ENCODE measurements around the gene LMCD1. TPM values are rescaled to one million over a fixed set of nuclear protein-coding genes. Genes with fewer than 3 reads are reported as not detected.

Gene LMCD1
- polyA plus RNA-seq, 2 of the 4 experiments (the other 2 are of a cell fraction): 64.3 to 85.4 TPM

GRCh38 chr3:8503461-8503860 lies 1.8 kb downstream of the LMCD1 start:
- TF ChIP-seq FOSL2 (IDR thresholded peaks at IDR 0.05): no peak
- peak; percentile 70 for TF ChIP-seq FOSL2 (CRISPR knock-in tag; IDR thresholded peaks at IDR 0.05)
- TF ChIP-seq CHD2 (IDR thresholded peaks at IDR 0.05; ENCODE audit: low read length, partially characterized antibody): no peak
- TF ChIP-seq EP300 (IDR thresholded peaks at IDR 0.05): no peak
- TF ChIP-seq RAD21 (conservative IDR thresholded peaks at IDR 0.05 in 1 of 2, IDR thresholded peaks at IDR 0.05 in 1 of 2): 0 out of 5 replicates have a peak, but pooled peaks of 1 of the 2 experiments have one; percentile 15
- TF ChIP-seq MAX (IDR thresholded peaks at IDR 0.05): peak; percentile 38; the same call in 1 of the 2 replicates
- 0% methylated on average over 1 of the region's 1 CpG for WGBS (ENCODE audit: missing lambda C conversion rate)
- H3K4me1 ChIP-seq: peaks cover 73% of the 10 kb centered on the region
- ChIA-PET POLR2A (interaction anchor here (4.1 to 11.5 kb wide), 2 partner anchors 46 to 59 kb away, joined by 29 to 194 read pairs; no protein-coding TSS in a partner anchor), CTCF (interaction anchor here (0.9 to 12.1 kb wide), 6 partner anchors 26 to 119 kb away, joined by 3 to 121 read pairs (median 4); no protein-coding TSS in a partner anchor)
- DNase-seq (ENCODE audit: low read depth in 1 of 2, low spot score in 1 of 2) (peak in 1 of 2 experiments; percentile 57), FAIRE-seq (no peak), ATAC-seq (peak in 1 of 2 experiments; percentile 24; a peak in 3 of 6 replicates)
- H3K9me3 ChIP-seq: no peaks in the 10 kb centered on the region
- H3K27ac ChIP-seq: peak overlapping the region; percentile 80 to 88
- H3K4me2 ChIP-seq: peak overlapping the region; percentile 98
- peak overlapping the region; percentile 45 for H3K4me3 ChIP-seq

- TF ChIP-seq RAD21 (conservative IDR thresholded peaks at IDR 0.05 in 1 of 2, IDR thresholded peaks at IDR 0.05 in 1 of 2) (0 out of 5 replicates have a peak, but pooled peaks of 1 of the 2 experiments have one; percentile 2), HEYL (CRISPR knock-in tag; IDR thresholded peaks at IDR 0.05) (no peak)
- DNase-seq (ENCODE audit: low read depth in 1 of 2, low spot score in 1 of 2): peak in 1 of 2 experiments; percentile 42
- peak in 1 of 2 experiments; percentile 4; a peak in 3 of 6 replicates for ATAC-seq
- H3K4me1 ChIP-seq: peaks cover 79% of the 10 kb centered on the region
- POLR2A ChIA-PET: interaction anchor here (4.1 to 11.5 kb wide), 2 partner anchors 46 to 60 kb away, joined by 29 to 194 read pairs; no protein-coding TSS in a partner anchor
- FAIRE-seq: no peak
- CTCF ChIA-PET: interaction anchor here (0.8 to 12.1 kb wide), 6 partner anchors 28 to 118 kb away, joined by 3 to 121 read pairs (median 4); no protein-coding TSS in a partner anchor
- H3K4me2 ChIP-seq: peak overlapping the region; percentile 98
- H3K4me3 ChIP-seq: peak overlapping the region; percentile 45
- H3K9me3 ChIP-seq: no peaks in the 10 kb centered on the region
- peak overlapping the region; percentile 80 to 88 for H3K27ac ChIP-seq
- 53% methylated on average over 8 of the region's 8 CpGs for WGBS (ENCODE audit: missing lambda C conversion rate)
These were observed 2.4 kb downstream of the LMCD1 start for GRCh38 chr3:8503871-8504610.

GRCh38 chr3:8504611-8504973 lies 3.0 kb downstream of the LMCD1 start:
- peak overlapping the region; percentile 80 to 88; a peak in 4 of 6 replicates for H3K27ac ChIP-seq
- FAIRE-seq (no peak), ATAC-seq (no peak), DNase-seq (ENCODE audit: low read depth in 1 of 2, low spot score in 1 of 2) (no peak)
- ChIA-PET CTCF (interaction anchor here (0.8 to 12.1 kb wide), 4 partner anchors 27 to 118 kb away, joined by 3 to 121 read pairs (median 4); no protein-coding TSS in a partner anchor), POLR2A (interaction anchor here (11.5 kb wide), 1 partner anchor 61 kb away, joined by 194 read pairs; no protein-coding TSS in a partner anchor)
- no peak for TF ChIP-seq USF2 (IDR thresholded peaks at IDR 0.05)
- no peak for TF ChIP-seq CEBPB (IDR thresholded peaks at IDR 0.05)
- no peak for TF ChIP-seq NFE2L2 (conservative IDR thresholded peaks at IDR 0.05; ENCODE audit: low read length)
- no peak for TF ChIP-seq MAFK (IDR thresholded peaks at IDR 0.05; ENCODE audit: partially characterized antibody)
- TF ChIP-seq REST (IDR thresholded peaks at IDR 0.05): no peak
- H3K9me3 ChIP-seq: no peaks in the 10 kb centered on the region
- 61% methylated on average over 4 of the region's 4 CpGs for WGBS (ENCODE audit: missing lambda C conversion rate)
- H3K4me3 ChIP-seq: no peak overlapping the region
- H3K4me1 ChIP-seq: peaks cover 80% of the 10 kb centered on the region
- peak overlapping the region; percentile 98 for H3K4me2 ChIP-seq
